HL-60 (cell line): ENCODE measurements around the gene UBXN10.

ENCODE experiments used
- DNase-seq, 2 experiments: peaks; one replicate each; pipeline ENCODE4 v3.0.0-alpha.2; 2010 to 2020; ENCODE audit warnings: low read depth in 1 of 2, low spot score in 1 of 2
- H3K27ac ChIP-seq: fragments of 250-450 bp; sonication (Bioruptor Pico); replicated peaks from 2 replicates; pipeline ENCODE4 v1.5.1; 2020; ENCODE audit warnings: mild to moderate bottlenecking, moderate library complexity
- H3K27me3 ChIP-seq: fragments of 250-450 bp; sonication (Bioruptor Pico); 2 replicates; pipeline ENCODE4 v1.5.1; 2021; ENCODE audit warnings: mild to moderate bottlenecking, moderate library complexity; ENCODE audit not compliant: insufficient read depth, poor library complexity, severe bottlenecking
- H3K4me3 ChIP-seq: replicated peaks from 2 replicates; pipeline ENCODE4 v1.5.1; 2011; ENCODE audit warnings: mild to moderate bottlenecking, control low read depth, low read length; ENCODE audit not compliant: insufficient read depth
- CTCF ChIP-seq: IDR thresholded peaks from one replicate; pipeline ENCODE4 v1.5.1; 2011; ENCODE audit warnings: low read length, control low read depth, inconsistent platforms; ENCODE audit not compliant: insufficient read depth
- GABPA ChIP-seq: IDR thresholded peaks from 2 replicates; pipeline ENCODE4 v1.6.1; 2012; ENCODE audit warnings: low read depth
- POLR2AphosphoS5 ChIP-seq: IDR thresholded peaks from 2 replicates; pipeline ENCODE4 v1.6.1; 2012; ENCODE audit warnings: low read depth
- REST ChIP-seq: IDR thresholded peaks from 2 replicates; pipeline ENCODE4 v1.6.1; 2012; ENCODE audit warnings: low read depth; ENCODE audit not compliant: insufficient replicate concordance
- SPI1 ChIP-seq: IDR thresholded peaks from 2 replicates; pipeline ENCODE4 v1.6.1; 2012; ENCODE audit warnings: low read depth, mild to moderate bottlenecking, borderline replicate concordance

The UBXN10 gene

GRCh38 chr1:20224546-20224945, 38.6 kb downstream of the UBXN10 start:
- H3K27me3 ChIP-seq: peaks cover 23% of the 10 kb centered on the region
- DNase-seq: no peak
- TF ChIP-seq SPI1 (no peak), REST (no peak), GABPA (no peak), CTCF (no peak), POLR2AphosphoS5 (no peak)

GRCh38 chr1:20227704-20228103, 41.8 kb downstream of the UBXN10 start:
- no peak for DNase-seq

More at GRCh38 chr1:20224546-20224945, 38.6 kb downstream of the UBXN10 start:
- Histone ChIP-seq H3K4me3 (no peak overlapping the region), H3K27ac (no peak overlapping the region)

More at GRCh38 chr1:20227704-20228103, 41.8 kb downstream of the UBXN10 start:
- no peak overlapping the region for H3K27ac ChIP-seq
- TF ChIP-seq POLR2AphosphoS5 (no peak), GABPA (no peak), CTCF (no peak), REST (no peak), SPI1 (no peak)
- H3K27me3 ChIP-seq: peaks cover 19% of the 10 kb centered on the region
- no peak overlapping the region for H3K4me3 ChIP-seq
